BJ (cell line): ENCODE measurements around the gene KDM2A. TPM values are rescaled to one million over a fixed set of nuclear protein-coding genes. Genes with fewer than 3 reads are reported as not detected.

Source experiments
- CTCF ChIA-PET: fragments of 350-600 bp; formaldehyde crosslinking; extraction: SDS; loops from one replicate; lab custom pipeline; 2021; ENCODE audit warnings: antibody characterized with exemption, inconsistent platforms; lab: Yijun Ruan, JAX
- POLR2A ChIA-PET: fragments of 300-600 bp; sonication (Branson Sonifier 250); formaldehyde crosslinking; extraction: SDS; loops from one replicate; lab custom pipeline; 2021; ENCODE audit warnings: antibody characterized with exemption; lab: Charles Lee
- DNase-seq: peaks from one replicate; pipeline ENCODE4 v3.0.0-alpha.2; 2011; ENCODE audit warnings: low read depth
- H3K27me3 ChIP-seq: 2 replicates; pipeline ENCODE4 v1.6.0; 2011; ENCODE audit warnings: low read length; ENCODE audit not compliant: control insufficient read depth, insufficient read depth
- H3K36me3 ChIP-seq: 2 replicates; pipeline ENCODE4 v1.5.1; 2011; ENCODE audit warnings: low read length; ENCODE audit not compliant: control insufficient read depth, insufficient read depth
- H3K4me3 ChIP-seq: 2 replicates; pipeline ENCODE4 v1.5.1; 2011; ENCODE audit warnings: low read depth, mild to moderate bottlenecking, control low read depth, low read length
- polyA plus RNA-seq: library from polyadenylated mRNA; depleted of rRNA; stranded (reverse); fragments of >200 nt; gene quantifications from 2 replicates; pipeline ENCODE4 v1.2.3, GENCODE V29; 2011
- TF ChIP-seq, protein P1 (sequence below): IDR thresholded peaks from 2 replicates; pipeline ENCODE4 v1.5.1; 2011; ENCODE audit warnings: low read depth, mild to moderate bottlenecking, control low read depth, inconsistent platforms, low read length, moderate library complexity; ENCODE audit not compliant: insufficient read depth

The KDM2A gene
- polyA plus RNA-seq, 1 experiment, result 63.5 TPM

DNA sequence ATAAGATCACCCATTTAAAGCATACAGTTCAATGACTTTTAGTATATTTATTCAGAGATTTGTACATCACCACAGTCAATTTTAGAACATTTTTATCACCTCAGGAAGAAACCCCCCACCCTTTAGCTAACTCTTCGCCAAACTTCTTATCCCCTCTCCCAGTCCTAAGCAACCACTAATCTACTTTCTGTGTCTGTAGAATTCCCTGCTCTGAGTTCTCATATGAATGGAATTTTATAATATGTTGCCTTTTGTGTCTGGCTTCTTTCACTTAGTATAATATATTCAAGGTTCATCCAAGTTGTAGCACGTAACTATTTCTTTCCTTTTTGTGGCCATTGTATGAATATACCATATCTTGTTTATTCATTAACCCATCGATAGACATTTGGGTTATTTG, 173.6 kb downstream of the KDM2A start:
- H3K36me3 ChIP-seq, result peaks cover 17% of the 10 kb centered on the region
- POLR2A ChIA-PET, result no interaction called here
- CTCF ChIA-PET, result interaction anchor here (3.1 kb wide), 1 partner anchor 25 kb away, joined by 14 read pairs; no protein-coding TSS in a partner anchor

DNA sequence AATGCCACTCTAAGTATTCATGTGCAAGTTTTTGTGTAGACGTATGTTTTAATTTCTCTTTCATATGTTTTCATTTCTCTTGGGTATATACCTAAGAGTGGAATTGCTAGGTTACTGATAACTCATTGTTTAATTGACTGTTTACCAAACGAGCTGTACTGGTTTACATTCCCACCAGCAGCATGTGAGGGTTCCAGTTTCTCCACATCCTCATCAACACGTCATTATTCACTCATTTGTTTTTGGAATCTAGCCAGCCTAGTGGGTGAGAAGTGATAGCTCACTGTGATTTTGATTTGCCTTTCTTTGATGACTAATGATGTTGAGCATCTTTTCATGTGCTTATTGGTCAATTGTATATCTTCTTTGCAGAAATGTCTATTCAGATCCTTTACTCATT, 174.0 kb downstream of the KDM2A start:
- POLR2A ChIA-PET, result no interaction called here

More for the DNA sequence above, 173.6 kb downstream of the KDM2A start:
- no peak for DNase-seq
- H3K27me3 ChIP-seq, result no peaks in the 10 kb centered on the region
- TF ChIP-seq, protein P1, sequence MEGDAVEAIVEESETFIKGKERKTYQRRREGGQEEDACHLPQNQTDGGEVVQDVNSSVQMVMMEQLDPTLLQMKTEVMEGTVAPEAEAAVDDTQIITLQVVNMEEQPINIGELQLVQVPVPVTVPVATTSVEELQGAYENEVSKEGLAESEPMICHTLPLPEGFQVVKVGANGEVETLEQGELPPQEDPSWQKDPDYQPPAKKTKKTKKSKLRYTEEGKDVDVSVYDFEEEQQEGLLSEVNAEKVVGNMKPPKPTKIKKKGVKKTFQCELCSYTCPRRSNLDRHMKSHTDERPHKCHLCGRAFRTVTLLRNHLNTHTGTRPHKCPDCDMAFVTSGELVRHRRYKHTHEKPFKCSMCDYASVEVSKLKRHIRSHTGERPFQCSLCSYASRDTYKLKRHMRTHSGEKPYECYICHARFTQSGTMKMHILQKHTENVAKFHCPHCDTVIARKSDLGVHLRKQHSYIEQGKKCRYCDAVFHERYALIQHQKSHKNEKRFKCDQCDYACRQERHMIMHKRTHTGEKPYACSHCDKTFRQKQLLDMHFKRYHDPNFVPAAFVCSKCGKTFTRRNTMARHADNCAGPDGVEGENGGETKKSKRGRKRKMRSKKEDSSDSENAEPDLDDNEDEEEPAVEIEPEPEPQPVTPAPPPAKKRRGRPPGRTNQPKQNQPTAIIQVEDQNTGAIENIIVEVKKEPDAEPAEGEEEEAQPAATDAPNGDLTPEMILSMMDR, result no peak
- no peak overlapping the region for H3K4me3 ChIP-seq

DNA sequence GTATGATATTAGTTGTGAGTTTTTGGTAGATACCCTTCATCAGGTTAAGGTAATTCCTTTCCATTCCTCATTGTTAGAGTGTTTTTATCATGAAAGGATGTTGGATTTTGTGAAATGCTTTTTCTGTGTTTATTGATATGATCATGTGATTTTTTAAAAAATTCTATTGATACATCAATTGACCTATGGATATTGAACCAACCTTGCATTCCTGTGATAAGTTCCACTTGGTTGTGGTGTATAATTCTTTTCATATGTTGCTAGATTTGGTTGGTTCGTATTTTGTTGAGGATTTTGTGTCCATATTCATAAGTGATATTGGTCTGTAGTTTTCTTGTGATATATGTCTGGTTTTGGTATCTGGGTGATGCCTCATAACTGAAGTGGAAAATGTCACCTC, 176.8 kb downstream of the KDM2A start:
- no peak for DNase-seq

More for the DNA sequence above, 174.0 kb downstream of the KDM2A start:
- H3K36me3 ChIP-seq, result peaks cover 17% of the 10 kb centered on the region
- no peak for DNase-seq
- TF ChIP-seq, protein P1, result no peak
- no peaks in the 10 kb centered on the region for H3K27me3 ChIP-seq
- CTCF ChIA-PET, result interaction anchor here (1.2 to 3.1 kb wide), 2 partner anchors 24 to 52 kb away, joined by 3 to 14 read pairs; no protein-coding TSS in a partner anchor
- no peak overlapping the region for H3K4me3 ChIP-seq

DNA sequence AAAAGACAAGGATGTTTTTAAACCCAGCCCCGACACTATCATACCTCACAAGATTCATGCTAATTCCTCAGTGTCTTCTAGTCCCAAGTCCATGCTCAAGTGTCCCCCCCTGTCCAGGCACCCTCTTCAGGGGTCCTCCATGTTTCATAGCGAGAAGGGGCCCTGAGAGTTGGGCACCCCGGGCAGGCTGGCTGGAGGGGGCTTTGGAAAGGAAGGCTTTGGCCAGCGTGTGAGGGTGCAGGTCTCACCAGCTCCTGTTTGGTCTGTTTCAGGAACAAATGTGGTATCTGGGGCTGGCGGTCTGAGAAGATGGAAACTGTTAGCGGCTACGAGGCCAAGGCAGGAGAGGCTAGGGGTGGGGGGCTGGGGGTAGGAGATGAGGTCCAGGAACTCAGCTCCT, 179.7 kb downstream of the KDM2A start:
- no peak for DNase-seq
- TF ChIP-seq, protein P1, result no peak
- ChIA-PET POLR2A (no interaction called here), CTCF (interaction anchor here (0.6 to 1.2 kb wide), 4 partner anchors 19 to 217 kb away, joined by 3 to 4 read pairs (median 4); no protein-coding TSS in a partner anchor)
- no peaks in the 10 kb centered on the region for H3K27me3 ChIP-seq
- no peak overlapping the region for H3K4me3 ChIP-seq
- peaks cover 34% of the 10 kb centered on the region for H3K36me3 ChIP-seq

More for the DNA sequence above, 176.8 kb downstream of the KDM2A start:
- ChIA-PET CTCF (interaction anchor here (0.7 to 1.2 kb wide), 2 partner anchors 15 to 22 kb away, joined by 3 to 4 read pairs; no protein-coding TSS in a partner anchor), POLR2A (no interaction called here)
- H3K27me3 ChIP-seq, result no peaks in the 10 kb centered on the region
- TF ChIP-seq, protein P1, result no peak
- H3K36me3 ChIP-seq, result peaks cover 35% of the 10 kb centered on the region
- H3K4me3 ChIP-seq, result no peak overlapping the region

DNA sequence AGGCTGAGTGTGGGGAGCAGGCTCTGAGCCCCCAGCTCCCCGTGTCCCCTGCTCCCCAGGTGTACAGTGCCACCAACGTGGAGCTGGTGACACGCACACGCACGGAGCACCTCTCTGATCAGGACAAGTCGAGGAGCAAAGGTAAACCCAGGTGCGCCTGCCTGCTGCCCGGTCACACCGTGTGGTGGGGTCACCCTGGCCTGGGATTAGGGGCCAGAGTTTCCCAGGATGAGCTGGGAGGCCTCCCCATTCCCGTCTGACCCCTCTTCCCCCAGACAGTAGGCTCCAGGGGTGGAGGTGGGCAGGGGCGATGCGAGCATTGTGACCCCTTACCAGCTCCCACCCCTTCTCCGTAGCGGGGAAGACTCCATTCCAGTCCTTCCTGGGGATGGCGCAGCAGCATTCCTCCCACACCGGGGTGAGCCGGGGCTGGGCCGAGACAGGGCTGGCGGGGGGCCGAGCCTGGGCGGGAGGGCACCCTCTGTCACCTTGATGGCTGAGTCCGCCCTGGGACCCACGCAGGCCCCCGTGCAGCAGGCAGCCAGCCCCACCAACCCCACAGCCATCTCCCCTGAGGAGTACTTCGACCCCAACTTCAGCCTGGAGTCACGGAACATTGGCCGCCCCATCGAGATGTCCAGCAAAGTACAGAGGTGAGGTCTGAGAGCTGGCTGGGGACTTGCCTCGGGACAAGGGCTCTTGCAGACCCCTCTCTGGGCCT, 180.6 kb downstream of the KDM2A start:
- Histone ChIP-seq H3K4me3 (no peak overlapping the region), H3K27me3 (no peaks in the 10 kb centered on the region), H3K36me3 (peaks cover 34% of the 10 kb centered on the region)
- ChIA-PET POLR2A (no interaction called here), CTCF (no interaction called here)
- TF ChIP-seq, protein P1, result no peak
- DNase-seq, result no peak
